Activated naive CD4-positive, alpha-beta T cell treated with Interleukin-2 at 50 U/mL for 16 hours (primary cell): ENCODE results near the gene ZFYVE28.
A peak's percentile ranks its signal among the peaks of the same experiment; 100 is the strongest.

Experiments used
- DNase-seq: peaks from one replicate; pipeline ENCODE4 v3.0.0-alpha.2; 2020

Gene ZFYVE28

DNA sequence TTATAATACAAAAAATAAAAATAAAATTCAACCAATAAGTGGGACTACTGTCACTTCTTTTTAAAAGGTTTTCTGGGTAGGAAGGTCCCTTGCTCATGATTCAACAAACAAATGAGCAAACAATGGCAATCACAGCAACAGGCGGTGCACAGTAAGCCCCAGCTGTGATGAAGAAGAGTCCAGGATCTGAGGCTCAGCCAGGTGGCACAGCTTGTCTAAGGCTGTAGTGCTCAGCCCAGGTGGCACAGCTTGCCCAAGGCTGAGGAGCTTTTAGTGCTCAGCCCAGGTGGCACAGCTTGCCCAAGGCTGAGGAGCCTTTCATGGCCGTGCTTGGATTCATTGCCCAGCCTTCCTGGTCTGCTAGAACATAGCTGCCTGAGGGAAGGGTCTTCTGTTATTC lies 75.0 kb downstream of the ZFYVE28 start:
- peak; percentile 1 for DNase-seq

DNA sequence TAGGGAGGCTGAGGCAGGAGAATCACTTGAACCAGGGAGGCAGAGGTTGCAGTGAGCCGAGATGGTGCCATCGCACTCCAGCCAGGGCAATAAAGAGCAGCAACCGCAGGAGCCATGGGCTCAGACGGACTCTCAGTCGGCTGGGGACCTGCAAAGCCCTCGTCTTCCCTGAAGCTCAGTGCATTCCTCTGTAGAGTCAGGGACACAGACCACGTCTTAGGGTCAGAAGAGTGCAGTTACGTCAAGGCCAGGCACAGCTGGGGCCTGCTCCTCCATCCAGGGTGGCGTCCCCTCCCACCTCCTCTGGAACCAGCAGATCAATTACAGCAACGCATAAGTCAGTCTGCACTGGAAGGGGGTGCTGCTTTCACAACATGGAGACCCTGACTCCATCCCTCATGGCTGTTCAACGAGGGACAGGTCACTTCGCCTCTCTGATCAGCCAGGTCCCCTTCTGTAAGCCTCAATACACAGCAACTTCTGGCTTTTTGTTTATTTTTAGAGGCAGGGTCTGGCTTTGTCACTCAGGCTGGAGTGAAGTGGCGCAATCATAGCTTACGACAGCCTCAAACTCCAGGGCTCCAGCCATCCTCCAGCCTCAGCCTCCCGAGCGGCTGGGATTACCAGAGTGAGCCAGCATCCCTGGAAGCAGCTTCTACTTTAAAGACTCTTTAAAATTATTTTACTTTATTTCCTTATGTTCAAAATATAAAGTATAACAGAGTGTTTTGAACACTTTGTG lies 76.4 kb downstream of the ZFYVE28 start:
- DNase-seq = no peak

DNA sequence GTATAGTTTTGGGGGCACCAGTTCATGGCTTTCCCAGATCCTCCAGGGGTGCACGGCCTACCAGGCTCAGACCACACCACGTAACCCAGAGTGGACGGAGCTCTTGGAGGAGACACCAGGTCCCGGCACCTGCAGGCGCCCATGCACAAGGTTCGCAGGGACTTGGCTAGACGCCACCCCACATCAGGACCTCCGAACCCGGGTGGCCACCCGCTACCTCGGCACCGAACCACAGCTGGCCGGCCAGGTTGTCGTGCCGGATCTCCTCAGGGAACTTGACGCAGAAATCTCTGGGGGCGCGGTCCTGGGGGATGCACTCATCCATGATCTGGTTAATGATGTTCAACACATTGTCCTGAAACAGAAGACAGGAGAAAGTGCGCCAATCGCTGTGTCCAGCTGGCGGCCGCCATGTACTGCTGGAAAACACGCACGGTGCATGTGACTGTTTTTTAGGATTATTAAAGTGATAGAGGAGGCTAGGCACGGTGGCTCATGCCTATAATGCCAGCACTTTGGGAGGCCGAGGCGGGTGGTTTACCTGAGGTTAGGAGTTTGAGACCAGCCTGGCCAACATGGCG lies 77.1 kb downstream of the ZFYVE28 start:
- no peak for DNase-seq

DNA sequence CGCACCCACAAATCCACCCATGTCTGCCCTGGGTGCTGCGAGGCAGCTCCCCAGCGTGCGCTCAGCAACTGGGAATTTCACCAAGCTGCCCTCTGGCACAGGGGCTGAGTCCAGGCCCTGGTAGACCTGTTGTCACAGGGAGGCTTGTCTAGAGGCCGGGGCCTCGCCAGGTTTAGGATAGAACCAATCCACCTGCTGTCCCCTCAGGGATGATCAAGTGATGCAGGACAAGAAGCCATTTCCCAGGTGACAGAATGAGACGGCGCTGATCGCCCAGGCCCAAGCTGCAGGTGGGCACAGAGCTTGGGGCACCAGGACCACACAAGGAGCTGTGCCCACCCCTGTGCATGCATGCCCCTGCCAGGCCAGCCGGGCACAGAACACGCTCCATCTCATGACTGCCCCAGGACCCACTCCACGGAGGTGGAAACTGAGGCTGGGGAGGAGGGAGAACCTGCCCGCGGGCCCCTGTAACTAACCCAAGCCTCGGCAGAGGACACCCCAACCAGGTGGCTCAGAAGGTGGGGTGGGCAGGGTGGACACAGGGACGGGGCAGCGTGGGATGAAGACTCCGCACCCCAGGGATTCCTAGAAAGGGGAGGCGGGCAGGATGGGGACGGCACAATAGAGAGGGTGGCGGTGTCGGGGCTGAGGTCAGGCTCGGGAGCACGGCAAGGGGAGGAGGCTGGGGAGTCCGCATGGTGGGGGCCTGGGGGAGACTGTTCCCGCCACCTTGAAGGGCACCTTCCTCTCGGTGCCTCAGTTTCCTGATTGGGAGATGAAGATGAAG lies 78.0 kb downstream of the ZFYVE28 start:
- no peak for DNase-seq

DNA sequence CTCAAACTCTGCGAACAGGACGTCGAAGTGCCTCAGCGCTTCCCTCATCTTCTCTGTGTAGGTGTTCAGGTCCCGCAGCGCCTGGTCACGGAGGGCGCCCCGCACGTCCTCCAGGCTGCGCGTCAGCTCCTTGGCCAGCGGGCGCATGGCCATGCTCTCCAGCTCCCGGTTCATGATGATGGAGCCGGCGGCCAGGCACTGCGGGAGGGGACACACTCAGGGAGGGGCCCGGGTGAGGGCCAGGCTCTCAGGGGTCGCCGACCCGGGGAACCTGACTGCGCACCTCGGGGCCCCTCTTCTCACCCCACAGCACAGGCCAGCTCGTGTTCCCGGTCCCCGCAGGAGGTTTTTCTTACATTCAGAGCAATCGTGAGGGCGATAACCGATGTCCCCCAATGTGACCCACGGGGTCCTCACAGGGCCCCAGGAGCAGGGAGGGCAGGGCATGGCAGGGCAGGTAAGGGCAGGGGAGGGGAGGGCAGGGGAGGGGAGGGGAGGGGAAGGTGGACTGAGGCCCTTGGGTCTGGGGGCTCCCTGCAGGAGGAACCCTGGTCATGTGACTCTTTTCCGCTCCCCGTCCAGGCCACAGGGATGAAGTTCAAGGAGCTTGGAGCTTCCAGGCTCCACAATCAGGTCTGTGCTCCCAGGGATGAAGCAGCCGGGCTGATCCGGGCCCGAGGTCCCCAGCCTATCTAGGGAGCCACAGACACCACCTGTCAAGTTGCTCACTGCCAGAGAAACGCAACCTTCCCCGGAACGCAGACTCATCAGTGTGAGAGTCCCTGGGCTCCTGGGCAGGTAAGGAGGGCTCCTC lies 78.8 kb downstream of the ZFYVE28 start:
- DNase-seq = no peak

DNA sequence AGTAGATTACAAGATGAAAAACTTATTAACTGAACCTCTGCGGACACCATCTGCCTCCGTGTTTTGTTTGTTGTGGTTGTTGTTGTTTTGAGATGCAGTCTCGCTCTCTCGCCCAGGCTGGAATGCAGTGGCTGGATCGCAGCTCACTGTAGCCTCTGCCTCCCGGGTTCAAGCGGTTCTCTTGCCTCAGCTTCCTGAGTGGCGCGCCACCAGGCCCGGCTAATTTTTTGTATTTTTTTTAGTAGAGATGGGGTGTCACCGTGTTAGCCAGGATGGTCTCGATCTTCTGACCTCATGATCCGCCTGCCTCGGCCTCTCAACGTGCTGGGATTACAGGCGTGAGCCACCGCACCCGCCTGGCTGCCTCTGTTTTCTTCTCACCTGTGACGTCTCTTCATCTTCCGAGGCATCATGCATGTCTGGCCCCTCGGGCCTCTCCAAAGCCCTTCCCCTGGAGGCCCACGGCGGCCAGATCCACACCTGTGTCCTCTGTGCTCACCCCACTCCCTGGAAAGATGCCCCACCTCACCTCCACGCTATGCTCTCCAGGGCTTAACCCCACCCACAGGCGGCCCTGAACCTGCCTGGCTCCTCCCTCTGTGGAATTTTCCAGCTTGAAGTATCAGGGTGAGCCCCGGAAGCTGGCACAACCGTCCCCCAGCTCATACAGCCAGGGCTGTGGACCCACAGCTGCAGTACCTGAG lies 79.5 kb downstream of the ZFYVE28 start:
- no peak for DNase-seq

DNA sequence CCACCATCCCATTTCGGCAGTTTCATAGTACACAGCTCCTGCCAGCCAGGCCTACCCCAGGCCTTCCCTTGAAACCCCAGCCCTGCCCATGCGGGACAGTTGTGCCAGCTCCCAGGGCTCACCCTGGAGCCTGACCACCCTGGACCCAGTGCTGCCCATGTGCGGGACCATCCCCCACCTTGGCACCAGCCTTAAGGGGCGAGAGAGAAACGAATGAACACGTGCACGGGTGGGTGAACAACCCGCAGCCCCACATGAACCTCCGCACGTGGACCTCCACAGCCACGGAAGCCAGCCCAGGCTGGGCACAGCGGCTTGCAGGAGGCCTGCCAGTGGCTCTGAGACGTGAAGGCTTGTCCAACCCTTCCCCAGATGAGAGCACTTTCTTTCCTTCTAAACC lies 80.5 kb downstream of the ZFYVE28 start:
- no peak for DNase-seq

DNA sequence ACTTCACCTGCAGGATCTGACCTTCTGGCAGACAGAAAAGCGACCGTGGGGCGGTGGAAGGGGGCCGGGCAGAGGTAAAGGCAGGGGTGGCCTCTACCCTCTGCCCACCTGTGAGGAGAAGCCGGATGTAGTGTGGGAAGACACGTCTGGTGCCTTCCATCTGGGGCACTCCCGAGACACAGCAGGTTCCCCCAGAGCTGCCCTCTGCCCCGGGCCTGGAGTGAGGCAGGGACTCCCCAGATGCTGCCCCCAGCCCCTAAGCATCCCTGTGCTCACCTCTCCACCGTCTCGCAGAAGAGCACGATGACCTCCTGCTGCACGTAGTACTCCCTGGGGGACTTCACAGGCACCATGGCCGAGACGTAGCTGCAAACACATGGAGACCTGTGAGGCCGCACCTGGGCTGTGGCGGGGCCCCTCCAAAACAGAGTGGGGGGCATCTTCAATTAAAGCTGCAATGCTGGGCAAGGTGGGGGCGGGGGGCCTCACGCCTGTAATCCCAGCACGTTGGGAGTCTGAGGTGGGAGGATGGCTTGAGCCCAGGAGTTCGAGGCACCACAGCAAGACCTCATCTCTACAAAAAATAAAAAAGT lies 81.2 kb downstream of the ZFYVE28 start:
- no peak for DNase-seq

DNA sequence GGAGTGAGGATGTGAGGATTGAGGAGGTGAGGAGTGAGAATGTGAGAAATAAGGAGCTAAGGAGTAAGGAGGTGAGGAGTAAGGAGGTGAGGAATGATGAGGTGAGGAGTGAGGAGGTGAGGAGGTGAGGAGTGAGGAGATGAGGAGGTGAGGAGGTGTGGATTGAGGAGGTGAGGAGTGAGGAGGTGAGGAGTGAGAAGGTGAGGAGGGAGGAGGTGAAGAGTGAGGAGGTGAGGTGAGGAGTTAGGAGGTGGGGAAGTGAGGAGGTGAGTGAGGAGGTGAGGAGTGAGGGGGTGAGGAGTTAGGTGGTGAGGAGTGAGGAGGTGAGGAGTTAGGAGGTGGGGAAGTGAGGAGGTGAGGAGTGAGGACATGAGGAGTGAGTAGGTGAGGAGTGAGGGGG lies 81.8 kb downstream of the ZFYVE28 start:
- no peak for DNase-seq

DNA sequence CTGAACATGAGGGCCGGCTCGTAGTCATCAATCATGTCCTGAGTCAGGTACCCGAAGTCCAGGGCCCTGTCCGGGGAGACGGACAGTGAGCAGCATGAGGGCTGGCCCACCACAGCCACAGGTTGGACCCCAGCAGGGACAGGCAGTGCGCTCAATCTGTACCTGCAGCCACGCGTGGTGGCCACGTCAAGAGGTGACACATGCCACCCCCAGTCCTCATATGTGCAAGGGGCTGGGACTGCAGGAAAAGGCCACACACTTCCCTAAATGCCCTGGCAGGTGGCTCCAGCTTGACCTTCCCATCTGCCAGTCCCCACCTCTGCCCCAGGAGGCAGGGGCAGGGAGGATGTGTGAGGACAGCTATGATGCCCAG lies 82.7 kb downstream of the ZFYVE28 start:
- DNase-seq = no peak

DNA sequence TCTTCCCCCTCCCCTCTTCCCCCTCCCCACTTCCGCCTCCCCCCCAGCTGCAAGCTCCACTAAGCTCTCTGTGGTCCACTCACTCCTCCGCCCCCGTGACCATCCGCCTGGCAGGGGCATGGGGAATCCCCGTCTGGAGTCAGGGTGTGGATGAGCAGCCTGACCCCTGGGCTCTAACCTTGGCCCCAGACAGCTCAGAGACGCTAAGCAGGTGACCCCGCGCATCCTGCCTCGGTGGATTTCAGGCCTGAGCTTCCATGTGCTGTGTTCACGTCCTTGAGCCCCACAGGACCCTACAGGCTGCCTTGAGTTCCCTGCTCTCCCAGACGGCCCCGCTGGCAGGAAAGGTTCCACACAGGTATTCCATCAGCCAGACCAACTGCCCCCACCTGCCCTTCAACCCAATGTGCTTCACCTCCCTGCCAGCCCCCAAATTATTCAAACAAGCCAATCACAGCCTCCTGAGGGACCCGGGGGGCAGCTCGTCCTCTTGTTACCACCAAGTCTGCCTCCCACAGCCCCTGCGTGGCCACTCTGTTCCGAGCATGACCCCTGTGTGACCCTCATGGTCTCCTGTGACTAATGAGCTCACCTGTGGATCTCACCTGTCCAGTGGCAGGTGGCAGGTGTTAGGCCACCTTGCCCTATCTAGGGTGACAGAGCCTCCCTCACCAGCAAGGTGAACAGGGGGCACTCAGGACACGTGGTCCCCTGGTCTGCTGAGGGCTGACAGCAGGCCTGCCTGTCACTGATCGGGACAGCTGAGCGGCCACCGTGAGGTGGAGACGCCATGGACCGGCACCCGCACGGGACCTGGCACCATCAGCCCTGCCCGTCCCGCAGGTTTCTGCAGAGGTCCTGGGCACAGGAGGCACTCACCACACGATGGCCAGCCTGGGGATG lies 83.4 kb downstream of the ZFYVE28 start:
- no peak for DNase-seq

DNA sequence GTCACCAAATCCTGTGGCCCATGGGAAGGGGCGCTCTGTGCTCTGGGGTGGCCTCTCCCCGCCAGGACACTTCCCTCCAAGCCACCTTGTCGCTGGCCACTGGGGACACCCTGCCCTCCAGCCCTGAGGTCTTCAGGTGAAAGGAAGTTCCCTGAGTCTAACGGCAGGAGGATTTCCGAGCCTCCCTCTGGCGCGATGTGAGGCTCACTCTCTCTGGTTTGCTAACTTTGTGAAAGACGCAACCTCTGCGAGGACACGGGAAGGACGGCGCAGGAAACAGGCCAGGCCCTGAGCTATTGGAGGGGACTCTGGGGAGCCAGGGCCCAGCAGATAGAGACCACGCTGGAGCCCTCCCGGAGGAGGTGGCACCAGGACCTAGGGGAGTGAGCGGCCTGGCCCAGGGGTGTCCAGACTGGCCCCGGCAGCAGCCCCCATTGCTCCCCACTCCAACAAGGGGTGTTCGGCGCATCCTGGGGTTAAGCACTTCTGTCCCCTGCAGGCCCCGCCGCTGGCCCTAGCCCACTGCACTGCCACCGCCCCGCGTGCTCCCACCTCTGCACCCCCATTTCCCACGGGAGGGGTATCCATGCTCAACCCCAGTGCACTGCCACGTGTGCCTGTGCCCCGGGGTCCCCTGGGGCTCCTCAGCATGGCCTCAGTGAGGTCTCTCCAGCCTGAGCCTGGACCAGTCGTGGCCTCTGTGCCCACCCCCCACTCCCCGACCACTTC lies 84.4 kb downstream of the ZFYVE28 start:
- no peak for DNase-seq

DNA sequence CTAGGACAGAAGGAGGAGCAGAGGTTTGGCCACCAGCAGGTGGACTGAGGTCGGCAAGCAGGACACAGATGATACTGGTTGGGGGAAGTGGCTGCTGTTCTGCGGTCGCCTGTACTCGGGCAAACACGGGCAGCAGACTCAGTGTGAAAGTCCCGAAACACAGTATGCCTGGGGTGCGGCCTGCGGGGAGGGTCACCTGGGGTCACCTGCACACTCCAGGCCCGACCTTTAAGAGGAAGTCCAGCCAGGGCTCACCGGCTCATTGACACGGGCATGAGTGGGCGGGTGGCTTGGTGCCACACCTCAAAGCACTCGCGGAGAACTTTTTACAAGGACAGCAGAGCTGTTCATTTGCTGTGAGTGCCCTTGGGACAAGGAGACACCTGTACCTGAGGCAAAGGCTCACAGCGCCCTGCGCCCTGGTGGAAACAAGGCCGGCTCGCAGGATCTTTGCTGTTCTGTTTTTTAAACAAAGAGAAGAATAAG lies 85.0 kb downstream of the ZFYVE28 start:
- DNase-seq = no peak

DNA sequence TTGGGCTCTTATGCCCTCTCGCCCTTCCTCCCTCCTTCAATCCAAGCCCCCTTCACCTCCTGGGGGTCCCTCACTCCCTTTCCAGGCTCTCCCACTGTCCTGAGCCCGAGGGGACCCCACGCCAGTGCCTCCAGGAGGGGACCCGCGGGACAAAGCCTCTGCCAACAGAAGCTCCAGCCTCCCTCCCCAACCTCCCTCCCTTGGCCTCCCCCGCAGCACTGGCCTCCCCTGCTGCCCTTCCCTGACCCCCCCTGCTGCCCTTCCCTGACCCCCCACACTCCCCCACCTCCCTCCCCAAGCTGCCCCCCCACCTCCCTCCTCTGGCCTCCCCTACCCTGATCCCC lies 85.5 kb downstream of the ZFYVE28 start:
- DNase-seq = no peak

DNA sequence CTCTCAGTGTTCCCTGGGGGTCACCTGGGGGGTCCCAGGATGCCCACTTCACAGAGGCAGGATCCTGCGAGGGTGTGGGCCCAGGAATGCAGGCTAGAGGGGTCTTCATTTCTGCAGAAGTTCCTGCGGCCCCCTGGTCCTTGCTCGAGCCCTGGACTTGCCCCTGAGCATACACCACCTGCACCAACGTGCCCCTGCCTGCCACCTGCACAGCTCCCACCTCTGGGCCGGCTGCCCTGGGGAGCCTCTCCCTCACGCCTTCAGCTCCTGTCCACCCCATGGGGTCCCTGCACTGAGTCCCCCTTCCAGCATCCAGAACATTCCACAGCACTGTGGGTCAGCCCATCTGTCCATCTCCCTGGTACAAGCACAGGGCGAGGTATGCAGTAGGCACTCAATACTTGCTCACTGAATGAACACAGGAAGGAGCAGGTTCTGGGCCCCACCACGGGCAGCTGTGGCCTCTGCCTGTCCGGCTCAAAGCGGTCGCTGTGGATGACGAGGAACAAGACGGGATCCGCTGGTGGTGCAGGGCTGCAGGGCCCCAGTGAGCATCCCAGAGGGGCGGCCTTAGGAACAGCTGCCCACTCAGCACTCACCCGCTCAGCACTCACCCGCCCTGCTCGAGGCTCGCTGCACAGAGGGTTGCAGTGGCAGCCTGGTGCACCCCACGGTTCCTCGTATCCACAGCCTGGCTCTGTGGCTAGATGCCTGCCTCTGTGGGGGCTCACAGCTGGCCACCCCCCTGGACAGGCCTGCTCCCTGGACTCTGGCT lies 86.1 kb downstream of the ZFYVE28 start:
- no peak for DNase-seq

DNA sequence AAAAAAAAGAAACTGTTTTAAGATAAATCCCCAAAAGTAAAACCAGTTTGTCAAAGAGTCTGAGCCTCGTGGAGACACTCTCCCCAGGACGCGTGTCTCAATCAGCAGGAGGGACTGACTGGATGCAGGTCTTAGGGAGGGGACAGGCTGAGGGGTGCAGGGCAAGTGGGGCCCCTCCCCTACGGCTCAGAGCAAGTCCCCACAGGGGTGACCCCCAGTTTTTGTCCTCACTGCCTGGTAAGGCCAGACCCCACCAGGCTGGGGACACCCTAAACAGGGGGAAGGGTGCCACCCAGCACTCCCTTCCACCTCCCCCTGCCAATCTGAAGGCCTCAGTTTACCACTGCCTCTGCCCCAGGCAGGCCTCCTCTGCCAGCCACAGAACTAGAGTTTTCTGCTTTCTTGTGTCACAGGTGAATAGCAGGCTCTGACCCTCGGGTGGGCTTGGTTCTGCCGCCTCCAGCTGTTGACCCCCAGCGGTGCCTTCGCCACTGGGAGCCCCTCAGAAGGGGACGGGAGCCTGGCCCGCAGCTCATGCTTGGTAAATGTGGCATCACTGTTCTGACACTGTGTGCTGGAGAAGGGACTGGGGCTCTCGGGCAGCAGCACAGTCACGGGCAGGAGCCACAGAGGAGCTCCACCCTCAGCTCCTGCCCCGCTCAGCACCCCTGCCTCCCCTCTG lies 86.8 kb downstream of the ZFYVE28 start:
- no peak for DNase-seq

DNA sequence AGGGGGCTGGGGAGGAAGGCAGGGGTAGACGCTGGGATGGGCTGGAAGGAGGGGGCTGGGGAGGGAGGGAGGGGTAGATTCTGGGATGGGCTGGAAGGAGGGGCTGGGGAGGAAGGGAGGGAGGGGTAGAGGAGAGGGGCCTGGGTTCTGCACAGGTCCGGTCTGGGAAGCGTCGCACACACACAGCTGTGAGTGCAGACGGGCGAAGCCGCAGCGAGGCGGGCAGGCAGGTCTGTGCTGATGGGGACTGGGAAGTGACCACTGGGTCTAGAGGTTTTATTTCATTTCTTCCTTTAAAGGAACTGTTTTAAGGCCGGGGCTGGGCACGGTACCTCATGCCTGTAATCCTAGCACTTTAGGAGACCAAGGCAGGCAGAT lies 87.4 kb downstream of the ZFYVE28 start:
- no peak for DNase-seq

DNA sequence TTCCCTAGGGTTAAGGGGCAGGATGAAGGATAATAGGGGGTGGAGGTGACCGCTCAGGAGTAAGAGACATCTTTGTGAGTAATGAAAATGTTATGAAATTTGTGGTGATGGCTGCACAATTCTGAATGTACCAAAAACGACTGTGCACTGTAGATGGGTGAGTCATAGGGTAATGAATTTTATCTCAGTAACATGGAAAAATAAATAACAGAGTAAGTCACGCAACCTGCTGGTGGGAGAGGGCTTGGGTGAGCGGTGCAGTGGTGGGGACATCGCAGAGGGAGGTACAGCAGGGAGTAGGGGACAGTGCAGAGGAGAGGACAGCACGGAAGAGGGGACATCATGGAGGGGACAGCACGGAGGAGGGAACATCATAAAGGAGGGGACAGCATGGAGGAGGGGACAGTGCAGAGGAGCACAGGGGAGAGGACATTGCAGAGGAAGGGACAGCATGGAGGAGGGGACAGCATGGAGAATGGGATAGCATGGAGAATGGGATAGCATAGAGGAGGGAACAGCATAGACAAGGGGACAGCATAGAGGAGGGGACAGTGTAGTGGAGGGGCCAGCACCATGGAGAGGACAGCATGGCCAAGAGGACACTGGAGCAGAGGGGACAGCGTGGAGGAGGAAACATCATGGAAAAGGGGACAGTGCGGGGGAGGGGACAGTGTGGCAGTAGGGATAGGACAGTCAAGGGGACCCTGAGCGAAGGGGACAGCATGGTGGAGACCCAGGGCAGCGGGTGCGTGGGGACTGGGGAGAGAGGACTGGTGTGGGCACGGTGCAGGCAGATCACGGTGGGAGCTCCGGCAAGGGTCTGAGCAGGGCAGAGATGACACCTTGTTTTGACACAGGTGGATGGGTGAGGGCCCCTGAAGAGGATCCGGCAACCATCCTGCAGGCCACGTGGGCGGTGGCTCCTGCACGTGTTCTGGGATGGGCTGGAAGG lies 88.1 kb downstream of the ZFYVE28 start:
- no peak for DNase-seq
